DMS114 treated with DMSO at 0.1 percent for 48 hours (cell line): ENCODE results near the gene CHTOP.
A peak's percentile ranks its signal among the peaks of the same experiment; 100 is the strongest.
"Not testable (repeated sequence)": the region's sequence is repeated elsewhere in the genome, so short reads cannot be mapped to it uniquely, and the experiment has no call there.

Source experiments
- DNase-seq: peaks from one replicate; lab custom pipeline; 2025; ENCODE audit not compliant: unreplicated experiment; lab: John Stamatoyannopoulos, UW

Gene CHTOP

DNA sequence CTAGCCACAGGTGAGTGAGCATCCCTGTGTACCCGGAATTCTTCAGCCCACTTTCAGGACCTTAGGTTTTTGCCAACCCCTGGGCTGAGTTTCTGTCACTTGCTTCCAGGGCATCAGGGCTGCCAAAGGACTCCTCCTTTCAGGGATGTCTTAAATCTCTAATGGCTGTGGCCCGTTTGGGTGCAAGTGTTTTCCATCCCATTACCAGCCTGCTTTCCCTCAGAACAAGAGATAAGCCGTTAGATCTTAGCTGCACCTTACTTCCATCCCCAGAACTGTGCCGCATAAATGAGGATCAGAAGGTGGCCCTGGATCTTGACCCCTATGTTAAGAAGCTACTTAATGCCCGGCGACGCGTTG lies 25.3 kb downstream of the CHTOP start:
- DNase-seq, result no peak

- DNase-seq, result no peak
These were observed 25.8 kb downstream of the CHTOP start for GRCh38 chr1:153659656-153660055.

DNA sequence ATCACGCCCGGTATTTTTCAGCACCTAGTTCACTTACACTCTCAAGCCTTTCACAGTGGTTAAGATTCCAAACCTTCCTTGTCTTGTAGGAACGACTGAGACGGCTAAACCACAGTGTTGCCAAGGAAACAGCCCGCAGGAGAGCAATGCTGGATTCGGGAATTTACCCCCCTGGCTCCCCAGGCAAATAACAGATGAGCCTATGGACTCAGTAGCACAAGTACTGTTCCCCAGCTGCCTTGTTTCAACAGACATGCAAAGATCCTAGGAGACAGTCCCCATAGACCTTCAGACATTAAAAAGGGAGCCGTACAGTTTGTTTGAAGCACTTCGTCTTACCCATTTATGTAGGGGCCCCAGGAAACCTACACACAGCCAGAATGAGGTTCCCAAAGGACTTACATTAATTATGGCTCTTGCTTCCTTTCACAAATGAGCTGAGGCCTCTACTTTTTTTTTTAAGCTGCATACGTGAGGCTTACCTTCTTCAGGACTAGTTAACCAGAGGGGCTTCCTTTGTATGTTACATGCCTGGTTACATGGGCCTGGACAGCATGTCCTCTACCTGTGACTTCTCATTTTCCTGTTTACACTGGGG lies 27.3 kb downstream of the CHTOP start:
- DNase-seq, result no peak

DNA sequence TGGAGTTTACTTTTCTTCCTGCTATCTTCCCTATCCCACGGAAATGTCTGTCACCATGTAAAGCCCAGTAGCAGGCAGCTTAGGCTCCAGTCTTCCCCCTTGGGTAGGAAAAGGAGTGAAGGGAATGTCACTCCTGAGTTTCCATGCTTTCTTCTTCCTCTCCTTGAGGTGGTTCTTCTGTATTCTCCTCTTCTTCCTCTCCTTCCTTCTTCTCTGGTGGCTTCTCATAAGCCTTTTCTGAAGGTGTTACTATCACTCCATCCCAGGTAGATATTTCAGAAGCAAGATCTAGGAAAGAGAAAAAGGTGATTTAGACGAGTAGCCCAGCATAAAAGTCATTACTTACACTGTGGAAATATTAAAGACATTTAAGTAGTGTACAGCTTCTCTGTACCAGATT lies 28.4 kb downstream of the CHTOP start:
- DNase-seq, result no peak

DNA sequence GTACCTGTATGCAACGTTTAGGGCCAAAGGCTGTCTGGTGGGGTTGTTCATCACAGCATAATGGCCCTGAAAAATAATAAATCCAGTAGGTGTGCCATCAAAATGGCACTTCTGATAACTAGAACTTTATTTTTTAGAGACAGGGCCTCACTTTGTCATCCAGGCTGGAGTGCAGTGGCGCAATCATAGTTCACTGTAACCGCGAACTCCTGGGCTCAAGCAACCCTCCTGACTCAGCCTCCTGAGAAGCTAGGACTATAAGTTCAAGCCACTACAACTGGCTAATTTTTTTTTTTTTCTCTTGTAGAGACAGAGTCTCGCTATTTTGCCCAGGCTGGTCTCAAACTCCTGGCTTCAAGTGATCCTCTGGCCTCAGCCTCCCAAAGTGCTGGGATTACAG lies 29.3 kb downstream of the CHTOP start:
- DNase-seq, result no peak

DNA sequence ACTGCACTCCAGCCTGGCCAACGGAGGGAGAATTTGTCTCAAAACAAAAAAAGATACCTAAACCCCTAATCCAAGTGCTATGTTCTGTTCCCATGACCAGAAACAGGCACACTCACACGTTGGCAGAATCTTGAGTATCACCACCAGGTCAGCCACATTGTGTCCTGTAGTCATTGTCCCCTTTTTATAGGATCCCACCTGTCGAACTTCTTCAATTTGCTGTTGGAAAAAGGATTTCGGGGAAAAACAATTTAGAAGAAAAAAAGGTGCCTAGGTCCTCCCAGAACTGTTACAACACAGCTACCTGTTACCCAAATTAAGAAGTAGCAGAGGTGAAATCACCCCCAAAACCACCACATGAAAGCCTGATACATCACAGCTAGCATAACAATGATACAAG lies 33.6 kb downstream of the CHTOP start:
- no peak for DNase-seq

DNA sequence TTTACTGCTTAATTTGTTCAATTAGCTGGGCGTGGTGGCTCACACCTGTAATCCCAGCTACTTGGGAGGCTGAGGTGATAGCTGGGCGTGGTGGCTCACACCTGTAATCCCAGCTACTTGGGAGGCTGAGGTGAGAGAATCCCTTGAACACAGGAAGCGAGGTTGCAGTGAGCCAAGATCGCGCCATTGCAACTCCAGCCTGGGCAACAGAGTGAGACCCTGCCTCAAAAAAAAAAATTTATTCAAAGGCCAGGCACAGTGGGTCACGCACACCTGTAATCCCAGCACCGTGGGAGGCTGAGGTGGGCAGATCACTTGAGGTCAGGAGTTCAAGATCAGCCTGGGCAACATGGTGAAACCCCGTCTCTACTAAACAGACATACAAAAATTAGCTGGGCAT lies 34.8 kb downstream of the CHTOP start:
- DNase-seq, result not testable (repeated sequence)

DNA sequence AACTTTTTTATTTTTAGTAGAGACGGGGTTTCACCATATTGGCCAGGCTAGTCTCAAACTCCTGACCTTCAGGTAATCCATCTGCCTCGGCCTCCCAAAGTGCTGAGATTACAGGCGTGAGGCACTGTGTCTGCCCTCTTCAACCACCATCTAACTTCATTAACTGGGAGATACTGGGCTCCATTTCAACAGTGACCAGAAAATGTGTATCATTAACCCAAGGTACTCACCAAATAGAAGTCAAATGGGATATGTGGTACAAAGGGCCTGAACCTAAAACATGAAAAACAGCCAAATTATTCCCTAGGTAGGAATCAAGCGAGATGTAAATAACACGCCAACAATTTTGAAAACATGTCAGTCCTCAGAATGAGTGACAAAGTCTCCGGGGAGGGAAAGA lies 35.7 kb downstream of the CHTOP start:
- DNase-seq, result no peak

GRCh38 chr1:153670257-153670858 lies 36.5 kb downstream of the CHTOP start:
- no peak for DNase-seq

DNA sequence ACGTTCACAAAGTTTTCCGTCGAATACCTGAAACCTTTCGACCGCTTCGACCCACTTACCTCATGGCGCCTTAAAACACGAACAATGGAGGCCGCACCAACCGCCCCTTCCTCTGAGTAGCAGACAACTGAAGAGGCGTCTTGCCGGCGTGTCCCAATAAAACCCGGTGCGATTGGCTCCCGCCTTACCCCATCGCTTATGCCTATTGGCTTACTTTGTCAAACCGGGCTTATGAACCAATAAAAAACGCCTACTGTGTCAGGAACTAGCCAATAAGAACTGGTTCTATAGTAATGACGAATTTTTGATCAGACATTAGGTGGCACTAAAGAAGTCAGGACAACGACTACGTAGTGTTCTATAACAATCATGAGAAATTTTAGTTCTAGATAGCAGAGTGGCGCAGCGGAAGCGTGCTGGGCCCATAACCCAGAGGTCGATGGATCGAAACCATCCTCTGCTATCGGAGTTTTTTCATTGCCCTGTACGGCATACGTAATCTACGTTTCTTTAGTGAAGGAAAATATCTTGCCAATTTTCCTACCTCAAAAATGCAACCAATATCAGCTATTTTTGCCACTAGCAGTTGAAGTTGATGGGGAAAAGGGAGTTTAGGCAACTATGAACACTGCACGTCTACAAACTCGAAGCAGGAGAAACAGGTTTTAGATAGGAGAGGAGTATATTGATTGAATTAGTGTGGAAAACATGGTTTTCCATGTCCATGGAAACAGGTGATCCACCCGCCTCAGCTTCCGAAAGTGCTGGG lies 37.2 kb downstream of the CHTOP start, which contains the start of gene ILF2:
TSS of gene ILF2 (minus strand) at position 135 of the 769 bp plus-strand sequence. CDS start at position 64, 71 bp downstream.
- peak; percentile 100 for DNase-seq

- peak; percentile 81 for DNase-seq
These were observed 37.9 kb downstream of the CHTOP start for GRCh38 chr1:153671628-153672353.

GRCh38 chr1:153673511-153673910 lies 39.6 kb downstream of the CHTOP start:
- DNase-seq, result no peak

DNA sequence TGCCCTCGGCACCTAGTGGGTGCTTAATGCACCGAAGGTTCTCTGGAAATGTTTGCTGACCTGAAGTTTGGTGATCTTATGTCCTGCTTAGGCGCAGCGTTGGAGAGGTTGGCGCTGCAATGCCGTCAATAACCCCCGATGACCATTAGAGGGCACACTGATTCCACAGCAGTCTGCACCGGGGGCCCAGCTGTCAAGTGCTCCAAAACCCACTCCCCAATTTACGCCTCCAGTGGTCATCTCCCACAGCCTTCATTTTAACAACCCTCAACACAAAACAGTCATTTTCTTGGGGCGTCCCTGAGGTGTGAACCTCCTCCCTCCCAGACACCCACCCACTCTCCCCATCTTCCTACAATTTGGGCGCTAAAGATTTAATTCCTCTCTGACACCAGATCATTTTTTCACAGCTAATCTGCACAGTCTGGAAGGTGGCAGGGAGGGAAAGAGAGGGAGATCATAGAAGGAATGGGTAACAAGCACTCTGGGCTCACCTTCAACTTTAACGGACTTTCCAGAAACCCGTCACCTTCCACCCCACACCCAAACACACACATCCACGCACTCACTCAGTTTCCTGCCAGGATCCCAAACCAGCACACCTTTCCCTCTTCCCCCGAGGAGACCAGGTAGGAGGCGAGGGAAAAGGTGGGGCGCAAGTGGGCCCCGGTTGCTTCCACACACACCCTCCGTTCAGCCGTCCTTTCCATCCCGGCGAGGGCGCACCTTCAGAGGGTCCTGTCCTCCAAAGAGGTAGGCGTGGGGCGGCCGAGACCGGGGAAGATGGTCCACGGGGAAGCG lies 44.1 kb downstream of the CHTOP start:
- DNase-seq, result peak; percentile 54

GRCh38 chr1:153678519-153679336 lies 44.9 kb downstream of the CHTOP start, which contains the start of gene NPR1:
Gene NPR1 (plus strand): TSS chr1:153678688. CDS start chr1:153679109, 421 bp downstream.
- peak; percentile 77 for DNase-seq

DNA sequence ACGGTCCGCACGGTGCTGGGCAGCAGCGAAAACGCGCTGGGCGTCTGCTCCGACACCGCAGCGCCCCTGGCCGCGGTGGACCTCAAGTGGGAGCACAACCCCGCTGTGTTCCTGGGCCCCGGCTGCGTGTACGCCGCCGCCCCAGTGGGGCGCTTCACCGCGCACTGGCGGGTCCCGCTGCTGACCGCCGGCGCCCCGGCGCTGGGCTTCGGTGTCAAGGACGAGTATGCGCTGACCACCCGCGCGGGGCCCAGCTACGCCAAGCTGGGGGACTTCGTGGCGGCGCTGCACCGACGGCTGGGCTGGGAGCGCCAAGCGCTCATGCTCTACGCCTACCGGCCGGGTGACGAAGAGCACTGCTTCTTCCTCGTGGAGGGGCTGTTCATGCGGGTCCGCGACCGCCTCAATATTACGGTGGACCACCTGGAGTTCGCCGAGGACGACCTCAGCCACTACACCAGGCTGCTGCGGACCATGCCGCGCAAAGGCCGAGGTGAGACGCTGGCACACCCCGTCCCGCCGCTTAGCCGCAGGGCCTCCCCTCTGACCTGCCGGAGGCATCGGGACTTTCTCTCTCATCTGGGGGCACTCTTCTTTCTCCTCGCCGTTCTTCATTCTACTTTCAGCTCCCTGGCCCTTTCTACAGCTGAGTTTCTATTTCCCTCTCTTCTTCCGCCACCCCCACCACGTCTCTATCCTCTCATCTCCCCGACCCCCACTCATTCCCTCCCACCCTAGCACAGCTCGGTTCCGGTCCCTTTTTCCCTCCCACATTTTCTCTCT lies 45.7 kb downstream of the CHTOP start:
- DNase-seq, result no peak

- DNase-seq, result no peak
These were observed 46.2 kb downstream of the CHTOP start for GRCh38 chr1:153680120-153680403.

DNA sequence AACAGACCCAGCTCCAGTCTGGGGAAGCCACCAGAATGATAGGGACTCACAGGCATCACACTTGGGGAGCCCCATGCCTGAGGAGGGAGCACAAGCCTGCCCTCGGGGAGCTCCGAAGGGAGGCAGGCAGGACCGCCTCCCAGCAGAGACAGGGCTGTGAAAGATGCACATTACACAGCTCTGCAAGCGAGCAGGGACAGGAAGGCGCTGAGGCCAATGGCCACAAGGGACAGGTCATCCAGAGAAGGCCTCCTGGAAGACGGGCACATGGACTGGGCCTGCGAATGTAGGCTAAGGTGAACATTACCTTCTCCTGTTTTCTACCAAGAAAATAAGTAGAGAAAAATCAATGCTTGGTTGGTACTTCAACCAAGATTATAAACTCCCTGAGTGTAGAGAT lies 48.9 kb downstream of the CHTOP start:
- DNase-seq, result no peak

DNA sequence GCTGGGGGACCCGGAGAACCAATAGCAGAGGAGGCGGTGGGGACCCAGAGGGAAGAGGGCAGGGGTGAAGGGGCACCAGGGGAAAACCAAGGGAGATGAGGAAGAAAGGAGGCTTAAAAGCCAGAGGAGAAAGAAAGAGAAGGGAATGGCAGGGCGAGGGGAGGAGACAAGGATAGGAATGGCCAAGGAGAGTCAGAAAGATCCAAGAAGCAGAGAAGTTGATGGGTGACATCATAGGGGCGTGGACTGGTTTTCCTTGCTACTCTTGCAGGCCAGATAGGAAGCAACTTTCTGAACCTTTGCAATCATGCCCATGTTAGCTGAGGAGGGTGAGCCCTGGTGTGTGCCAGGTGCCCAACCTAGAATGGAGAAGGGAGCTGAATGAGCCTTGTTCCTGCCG lies 50.0 kb downstream of the CHTOP start:
- no peak for DNase-seq

DNA sequence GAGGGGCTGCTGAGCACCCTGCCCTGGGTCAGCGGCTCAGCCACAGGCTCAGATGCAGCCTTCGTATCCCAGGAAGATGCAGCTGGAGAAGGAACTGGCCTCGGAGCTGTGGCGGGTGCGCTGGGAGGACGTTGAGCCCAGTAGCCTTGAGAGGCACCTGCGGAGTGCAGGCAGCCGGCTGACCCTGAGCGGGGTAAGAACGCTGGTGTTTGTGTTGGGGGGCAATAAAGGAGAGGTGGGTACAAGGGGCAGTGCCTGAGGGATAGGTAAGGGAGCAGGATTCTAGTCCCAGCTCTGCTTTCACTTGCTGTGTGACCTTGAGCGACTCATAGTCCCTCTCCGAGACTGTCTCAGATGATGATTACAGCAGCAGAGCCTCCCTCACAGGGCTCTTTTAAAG lies 51.0 kb downstream of the CHTOP start:
- DNase-seq, result no peak
